Measurements from ENCODE around the gene LINC01488. TPM values are rescaled to one million over a fixed set of nuclear protein-coding genes. Genes with fewer than 3 reads are reported as not detected.

The LINC01488 gene
- total RNA-seq, 2 donors from 2014 or later = not detected

- Histone ChIP-seq H3K4me1 (replicated peaks) (no peaks in the 10 kb centered on the region), H3K4me3 (no peak overlapping the region), H3K36me3 (no peaks in the 10 kb centered on the region), H3K27me3 (replicated peaks; ENCODE audit: insufficient read depth) (no peaks in the 10 kb centered on the region), H3K9me3 (no peaks in the 10 kb centered on the region), H3K27ac (no peak overlapping the region)
- no peak for DNase-seq (ENCODE audit: low spot score)
- TF ChIP-seq POLR2A (IDR thresholded peaks at IDR 0.05) (no peak), POLR2AphosphoS5 (IDR thresholded peaks at IDR 0.05) (no peak), CTCF (IDR thresholded peaks at IDR 0.05) (no peak)
- intact Hi-C loops (cut with DNase I) = no loop called here
- WGBS = 88% methylated on average over 5 of the region's 5 CpGs
Measured at GRCh38 chr11:69541001-69541285, 59.5 kb downstream of the LINC01488 start.

- H3K36me3 ChIP-seq = no peaks in the 10 kb centered on the region
- H3K9me3 ChIP-seq = no peaks in the 10 kb centered on the region
- 54% methylated on average over 8 of the region's 8 CpGs for WGBS
- H3K27ac ChIP-seq = no peak overlapping the region
- H3K4me1 ChIP-seq (replicated peaks) = no peaks in the 10 kb centered on the region
- no peak for DNase-seq (ENCODE audit: low spot score)
- no peak overlapping the region for H3K4me3 ChIP-seq
- no peaks in the 10 kb centered on the region for H3K27me3 ChIP-seq (replicated peaks; ENCODE audit: insufficient read depth)
- TF ChIP-seq POLR2AphosphoS5 (IDR thresholded peaks at IDR 0.05) (no peak), CTCF (IDR thresholded peaks at IDR 0.05) (no peak), POLR2A (IDR thresholded peaks at IDR 0.05) (no peak)
- intact Hi-C loops (cut with DNase I) = no loop called here
Measured at GRCh38 chr11:69541501-69542313, 60.2 kb downstream of the LINC01488 start.

GRCh38 chr11:69542314-69543168 lies 61.1 kb downstream of the LINC01488 start:
- H3K27me3 ChIP-seq (replicated peaks; ENCODE audit: insufficient read depth) = no peaks in the 10 kb centered on the region
- no peak overlapping the region for H3K27ac ChIP-seq
- no peak overlapping the region for H3K4me3 ChIP-seq
- 91% methylated on average over 42 of the region's 42 CpGs for WGBS
- DNase-seq (ENCODE audit: low spot score) = no peak
- no peaks in the 10 kb centered on the region for H3K36me3 ChIP-seq
- TF ChIP-seq POLR2AphosphoS5 (IDR thresholded peaks at IDR 0.05) (no peak), CTCF (IDR thresholded peaks at IDR 0.05) (no peak), POLR2A (IDR thresholded peaks at IDR 0.05) (no peak)
- intact Hi-C loops (cut with DNase I) = no loop called here
- H3K4me1 ChIP-seq (replicated peaks) = no peaks in the 10 kb centered on the region
- H3K9me3 ChIP-seq = no peaks in the 10 kb centered on the region

Other genes starting within 250 kb of the LINC01488 start
- gene MYEOV, start 187.5 kb upstream of the LINC01488 start, total RNA-seq = 1 to 10 TPM in 1 of 2 donors, not detected in 1; 1.1 TPM
- gene CCND1, start 159.5 kb downstream of the LINC01488 start, total RNA-seq = 100 to 1,000 TPM in 1 of 2 donors, 10 to 100 TPM in 1; 69.2 to 188 TPM
- 10 to 100 TPM; 14.9 to 39.5 TPM for gene LTO1, start 193.7 kb downstream of the LINC01488 start, total RNA-seq
- gene FGF19, start 222.4 kb downstream of the LINC01488 start, total RNA-seq = not detected

Measured in prostate gland (tissue), 2 donors.